Lower lobe of right lung (tissue), 2 donors: Measurements from ENCODE around the gene GP2. TPM values are rescaled to one million over a fixed set of nuclear protein-coding genes. Genes with fewer than 3 reads are reported as not detected.

Source experiments
- ATAC-seq, 2 donors: fragments of 200-7000 bp; cut with Tn5 transposase; one replicate each; pipeline ENCODE4 v1.9.1; 2020 to 2022; ENCODE audit warnings: mild to moderate bottlenecking in 2 of 2, moderate library complexity in 2 of 2
- DNase-seq: peaks from one replicate; pipeline ENCODE4 v3.0.0-alpha.2; 2020
- H3K27ac ChIP-seq: fragments of 200-600 bp; one replicate; pipeline ENCODE4 v1.8.0; 2022
- H3K27me3 ChIP-seq: fragments of 200-600 bp; one replicate; pipeline ENCODE4 v1.8.0; 2022; ENCODE audit warnings: low read depth
- H3K36me3 ChIP-seq: fragments of 200-600 bp; one replicate; pipeline ENCODE4 v1.8.0; 2022; ENCODE audit warnings: mild to moderate bottlenecking
- H3K4me1 ChIP-seq: fragments of 200-600 bp; one replicate; pipeline ENCODE4 v1.8.0; 2022
- H3K4me3 ChIP-seq: fragments of 200-600 bp; one replicate; pipeline ENCODE4 v1.8.0; 2022; ENCODE audit warnings: mild to moderate bottlenecking
- H3K9me3 ChIP-seq: fragments of 200-600 bp; one replicate; pipeline ENCODE4 v1.8.0; 2022
- CTCF ChIP-seq: fragments of 200-600 bp; IDR thresholded peaks from one replicate; pipeline ENCODE4 v1.8.0; 2022; ENCODE audit warnings: antibody characterized with exemption, mild to moderate bottlenecking
- intact Hi-C: fragments of 100-400 bp; cut with DNase I; formaldehyde crosslinking; loops from one replicate; pipeline ENCODE4 v1.11.0; 2022
- total RNA-seq: library from RNA; stranded (reverse); fragmentation: NEBNext Ultra II Directional; extraction: Animal tissue kit (Norgen Biotek cat#: 25700); gene quantifications from one replicate; pipeline ENCODE4 v1.2.1, GENCODE V29; 2021
- donor health status: DM: no; HTN: yes; CAD: no; lungs with severe emphysema.

Gene GP2
- total RNA-seq, 1 donor from 2014 or later: 0.18 TPM

GRCh38 chr16:20310421-20311395 lies 16.6 kb downstream of the GP2 start:
- no peak overlapping the region for H3K4me3 ChIP-seq
- TF ChIP-seq CTCF: no peak
- ATAC-seq (no peak), DNase-seq (no peak)
- no peaks in the 10 kb centered on the region for H3K9me3 ChIP-seq
- H3K4me1 ChIP-seq: no peaks in the 10 kb centered on the region
- peaks cover 5% of the 10 kb centered on the region for H3K27me3 ChIP-seq
- intact Hi-C loops: no loop called here
- H3K36me3 ChIP-seq: no peaks in the 10 kb centered on the region
- H3K27ac ChIP-seq: no peak overlapping the region

- intact Hi-C loops: no loop called here
- Histone ChIP-seq H3K4me1 (no peaks in the 10 kb centered on the region), H3K4me3 (no peak overlapping the region), H3K9me3 (no peaks in the 10 kb centered on the region), H3K27ac (no peak overlapping the region), H3K27me3 (peaks cover 5% of the 10 kb centered on the region), H3K36me3 (no peaks in the 10 kb centered on the region)
- DNase-seq: no peak
- no peak for ATAC-seq
- no peak for TF ChIP-seq CTCF
These were observed 17.5 kb downstream of the GP2 start for GRCh38 chr16:20309786-20310185.

DNA sequence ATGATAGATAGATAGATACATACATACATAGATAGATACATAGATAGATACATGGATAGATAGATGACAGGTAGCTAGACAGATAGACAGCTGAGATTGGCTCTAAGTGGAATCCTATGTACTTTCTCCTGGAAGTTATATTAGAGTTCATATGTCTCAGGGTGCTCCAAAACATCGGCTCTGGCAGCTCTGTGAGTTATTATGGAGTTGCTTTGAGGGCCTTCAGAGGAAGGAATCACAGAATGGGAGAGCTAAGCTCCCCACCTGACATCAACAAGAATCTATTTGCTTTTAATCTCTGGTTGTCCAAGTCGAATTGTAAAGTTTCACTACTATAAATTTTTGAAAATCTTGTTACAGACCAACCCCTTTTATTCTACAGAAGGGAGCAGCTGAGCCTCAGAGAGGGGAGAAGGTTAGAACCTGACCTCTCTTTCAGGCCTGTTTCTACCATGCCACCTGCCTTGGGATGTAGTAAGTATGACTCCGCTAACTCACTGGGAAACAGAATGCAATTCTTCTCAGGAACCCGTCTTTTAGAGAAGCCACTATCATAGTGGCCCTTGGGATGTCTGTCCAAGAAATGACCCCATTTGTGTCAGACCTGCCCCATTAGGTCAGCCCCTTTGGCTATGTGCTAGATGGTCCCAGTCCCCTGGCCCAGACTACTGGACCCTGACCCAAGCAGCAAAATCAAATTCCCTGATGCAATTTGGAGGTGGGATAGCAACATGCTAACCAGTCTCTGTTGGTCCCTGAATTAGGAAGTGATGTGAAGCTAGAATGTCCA lies 18.3 kb downstream of the GP2 start:
- ATAC-seq (no peak), DNase-seq (no peak)
- Histone ChIP-seq H3K27me3 (peaks cover 5% of the 10 kb centered on the region), H3K4me1 (no peaks in the 10 kb centered on the region), H3K27ac (no peak overlapping the region), H3K4me3 (no peak overlapping the region), H3K9me3 (no peaks in the 10 kb centered on the region), H3K36me3 (no peaks in the 10 kb centered on the region)
- intact Hi-C loops: no loop called here
- TF ChIP-seq CTCF: no peak

DNA sequence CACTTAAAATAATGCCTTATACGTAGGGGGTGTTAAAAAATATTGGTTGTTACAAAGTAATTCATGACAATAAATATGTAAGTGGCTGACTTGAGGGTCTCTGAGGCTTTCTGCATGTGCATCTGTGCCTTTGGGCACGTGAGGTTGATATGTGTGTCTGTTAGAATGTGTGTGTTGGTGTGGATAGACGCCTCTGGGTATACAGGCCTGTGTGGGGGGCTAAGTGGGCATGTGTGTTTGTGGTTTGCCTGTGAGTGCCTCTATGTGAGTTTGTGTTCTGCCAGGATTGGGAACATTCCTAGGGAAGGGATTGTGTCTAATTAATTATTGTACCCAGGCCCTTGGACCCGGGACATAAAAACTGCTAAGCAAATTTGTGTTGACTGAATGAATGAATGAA lies 19.0 kb downstream of the GP2 start:
- intact Hi-C loops: no loop called here
- no peak for DNase-seq
- peaks cover 5% of the 10 kb centered on the region for H3K27me3 ChIP-seq
- H3K4me3 ChIP-seq: no peak overlapping the region
- H3K9me3 ChIP-seq: no peaks in the 10 kb centered on the region
- no peaks in the 10 kb centered on the region for H3K36me3 ChIP-seq
- TF ChIP-seq CTCF: no peak
- no peak for ATAC-seq
- no peaks in the 10 kb centered on the region for H3K4me1 ChIP-seq
- no peak overlapping the region for H3K27ac ChIP-seq

DNA sequence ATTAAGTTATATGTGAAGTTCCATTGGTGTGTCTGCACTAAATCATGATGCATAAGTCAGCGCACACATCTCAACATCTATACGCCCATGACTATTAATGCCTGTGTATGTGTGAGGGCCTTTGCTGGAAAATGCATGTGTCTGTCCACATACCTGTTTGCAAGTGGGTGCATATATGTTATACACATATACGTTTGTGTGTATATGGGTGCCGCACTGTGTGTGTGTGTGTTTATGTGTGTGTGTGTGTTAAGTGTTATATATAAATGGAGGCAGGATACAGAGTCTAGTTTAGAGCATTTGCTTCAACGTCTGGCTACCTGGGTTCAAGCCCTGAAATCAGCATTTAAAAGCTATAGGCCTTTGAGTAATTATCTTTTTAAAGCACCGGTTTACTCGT lies 19.5 kb downstream of the GP2 start:
- no peaks in the 10 kb centered on the region for H3K36me3 ChIP-seq
- intact Hi-C loops: no loop called here
- ATAC-seq (no peak), DNase-seq (no peak)
- TF ChIP-seq CTCF: no peak
- H3K27ac ChIP-seq: no peak overlapping the region
- no peak overlapping the region for H3K4me3 ChIP-seq
- H3K27me3 ChIP-seq: peaks cover 5% of the 10 kb centered on the region
- no peaks in the 10 kb centered on the region for H3K4me1 ChIP-seq
- H3K9me3 ChIP-seq: no peaks in the 10 kb centered on the region
